ENCODE data around the gene HHIP.

HHIP gene

DNA sequence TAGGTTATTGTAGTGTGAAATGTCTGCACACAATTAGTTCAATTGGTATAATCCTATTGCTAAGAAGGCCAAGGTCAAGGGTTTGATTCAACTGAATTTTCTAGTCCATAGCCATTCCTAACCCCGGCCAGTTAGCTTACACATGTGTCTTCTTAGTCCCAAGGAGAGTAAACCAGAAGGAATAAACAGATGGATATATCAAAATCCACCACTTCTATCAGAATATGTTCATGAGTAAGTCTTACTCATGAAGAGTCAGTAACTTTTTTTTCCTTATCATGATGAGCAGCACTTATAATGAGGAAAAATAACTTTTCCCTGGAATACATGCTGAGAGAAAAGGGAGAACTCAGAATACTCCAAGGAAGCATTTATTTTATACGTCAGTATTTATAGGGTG, 9.5 kb downstream of the HHIP start:
- Histone ChIP-seq H3K9me3 (ENCODE audit: low read length) (no peaks in the 10 kb centered on the region), H4K20me1 (ENCODE audit: insufficient read depth, low read length) (no peaks in the 10 kb centered on the region), H3K4me1 (ENCODE audit: insufficient read depth, low read length, severe bottlenecking) (no peaks in the 10 kb centered on the region), H3K9ac (ENCODE audit: low read length) (no peak overlapping the region), H3K36me3 (ENCODE audit: insufficient read depth, low read length) (no peaks in the 10 kb centered on the region), H3K9me2 (ENCODE audit: low read depth, low read length) (no peaks in the 10 kb centered on the region), H3K4me3 (ENCODE audit: low read depth, low read length, poor library complexity, severe bottlenecking) (no peak overlapping the region), H3K79me2 (ENCODE audit: insufficient read depth, low read length) (no peaks in the 10 kb centered on the region), H3F3A (ENCODE audit: insufficient read depth, low read length) (no peaks in the 10 kb centered on the region), H3K27me3 (ENCODE audit: insufficient read depth, low read length) (no peaks in the 10 kb centered on the region), H3K4me2 (ENCODE audit: low read length) (no peak overlapping the region), H3K27ac (ENCODE audit: low read depth, low read length, poor library complexity, severe bottlenecking) (no peak overlapping the region), H2AFZ (ENCODE audit: low read length) (no peak overlapping the region)
- TF ChIP-seq, protein P1, sequence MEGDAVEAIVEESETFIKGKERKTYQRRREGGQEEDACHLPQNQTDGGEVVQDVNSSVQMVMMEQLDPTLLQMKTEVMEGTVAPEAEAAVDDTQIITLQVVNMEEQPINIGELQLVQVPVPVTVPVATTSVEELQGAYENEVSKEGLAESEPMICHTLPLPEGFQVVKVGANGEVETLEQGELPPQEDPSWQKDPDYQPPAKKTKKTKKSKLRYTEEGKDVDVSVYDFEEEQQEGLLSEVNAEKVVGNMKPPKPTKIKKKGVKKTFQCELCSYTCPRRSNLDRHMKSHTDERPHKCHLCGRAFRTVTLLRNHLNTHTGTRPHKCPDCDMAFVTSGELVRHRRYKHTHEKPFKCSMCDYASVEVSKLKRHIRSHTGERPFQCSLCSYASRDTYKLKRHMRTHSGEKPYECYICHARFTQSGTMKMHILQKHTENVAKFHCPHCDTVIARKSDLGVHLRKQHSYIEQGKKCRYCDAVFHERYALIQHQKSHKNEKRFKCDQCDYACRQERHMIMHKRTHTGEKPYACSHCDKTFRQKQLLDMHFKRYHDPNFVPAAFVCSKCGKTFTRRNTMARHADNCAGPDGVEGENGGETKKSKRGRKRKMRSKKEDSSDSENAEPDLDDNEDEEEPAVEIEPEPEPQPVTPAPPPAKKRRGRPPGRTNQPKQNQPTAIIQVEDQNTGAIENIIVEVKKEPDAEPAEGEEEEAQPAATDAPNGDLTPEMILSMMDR (IDR thresholded peaks at IDR 0.05; ENCODE audit: low read length), result no peak
- no peak for TF ChIP-seq EZH2 (IDR thresholded peaks at IDR 0.05; ENCODE audit: borderline replicate concordance, low read length)

- Histone ChIP-seq H3K27ac (ENCODE audit: low read depth, low read length, poor library complexity, severe bottlenecking) (no peak overlapping the region), H3K9ac (ENCODE audit: low read length) (no peak overlapping the region), H3K27me3 (ENCODE audit: insufficient read depth, low read length) (no peaks in the 10 kb centered on the region), H3K9me3 (ENCODE audit: low read length) (no peaks in the 10 kb centered on the region), H4K20me1 (ENCODE audit: insufficient read depth, low read length) (no peaks in the 10 kb centered on the region), H3K9me2 (ENCODE audit: low read depth, low read length) (no peaks in the 10 kb centered on the region), H3K4me3 (ENCODE audit: low read depth, low read length, poor library complexity, severe bottlenecking) (no peak overlapping the region), H3K4me1 (ENCODE audit: insufficient read depth, low read length, severe bottlenecking) (no peaks in the 10 kb centered on the region), H3K79me2 (ENCODE audit: insufficient read depth, low read length) (no peaks in the 10 kb centered on the region), H3K36me3 (ENCODE audit: insufficient read depth, low read length) (no peaks in the 10 kb centered on the region), H3F3A (ENCODE audit: insufficient read depth, low read length) (no peaks in the 10 kb centered on the region), H3K4me2 (ENCODE audit: low read length) (no peak overlapping the region), H2AFZ (ENCODE audit: low read length) (no peak overlapping the region)
- TF ChIP-seq, protein P1 (IDR thresholded peaks at IDR 0.05; ENCODE audit: low read length), result no peak
- no peak for TF ChIP-seq EZH2 (IDR thresholded peaks at IDR 0.05; ENCODE audit: borderline replicate concordance, low read length)
Measured at GRCh38 chr4:144656850-144657249, 10.9 kb downstream of the HHIP start.

DNA sequence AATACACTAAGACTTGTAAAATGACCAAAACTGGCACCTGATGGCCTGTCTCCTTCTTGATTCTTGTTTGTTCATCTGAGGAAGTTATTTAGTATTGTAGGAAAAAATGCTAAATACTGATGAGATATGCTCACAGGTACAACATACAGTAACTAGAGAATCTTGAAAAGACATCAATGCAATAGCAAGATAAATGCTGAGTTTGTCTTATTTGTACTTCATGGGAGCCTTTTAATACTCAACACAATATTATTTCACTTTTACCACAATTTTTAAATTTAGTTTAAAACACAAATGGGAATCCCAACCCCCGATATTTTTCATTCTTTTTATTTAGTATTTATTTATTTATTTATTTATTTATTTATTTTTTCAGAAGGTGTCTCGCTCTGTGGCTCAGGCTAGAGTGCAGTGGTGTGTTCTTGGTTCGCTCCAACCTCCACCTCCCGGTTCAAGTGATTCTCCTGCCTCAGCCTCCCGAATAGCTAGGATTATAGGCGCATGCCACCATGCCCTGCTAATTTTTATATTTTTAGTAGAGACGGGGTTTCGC, 12.1 kb downstream of the HHIP start:
- Histone ChIP-seq H2AFZ (ENCODE audit: low read length) (no peak overlapping the region), H3K9ac (ENCODE audit: low read length) (no peak overlapping the region), H3K4me3 (ENCODE audit: low read depth, low read length, poor library complexity, severe bottlenecking) (no peak overlapping the region), H3K27me3 (ENCODE audit: insufficient read depth, low read length) (no peaks in the 10 kb centered on the region), H3K4me2 (ENCODE audit: low read length) (no peak overlapping the region), H3K27ac (ENCODE audit: low read depth, low read length, poor library complexity, severe bottlenecking) (no peak overlapping the region), H3K9me2 (ENCODE audit: low read depth, low read length) (no peaks in the 10 kb centered on the region), H4K20me1 (ENCODE audit: insufficient read depth, low read length) (no peaks in the 10 kb centered on the region), H3K36me3 (ENCODE audit: insufficient read depth, low read length) (no peaks in the 10 kb centered on the region), H3K4me1 (ENCODE audit: insufficient read depth, low read length, severe bottlenecking) (no peaks in the 10 kb centered on the region), H3K9me3 (ENCODE audit: low read length) (no peaks in the 10 kb centered on the region), H3K79me2 (ENCODE audit: insufficient read depth, low read length) (no peaks in the 10 kb centered on the region), H3F3A (ENCODE audit: insufficient read depth, low read length) (no peaks in the 10 kb centered on the region)
- TF ChIP-seq, protein P1 (IDR thresholded peaks at IDR 0.05; ENCODE audit: low read length), result no peak
- TF ChIP-seq EZH2 (IDR thresholded peaks at IDR 0.05; ENCODE audit: borderline replicate concordance, low read length), result no peak
